CD4-positive, alpha-beta T cell (primary cell): Measurements from ENCODE around the gene IQGAP2. TPM values are rescaled to one million over a fixed set of nuclear protein-coding genes. Genes with fewer than 3 reads are reported as not detected.

Source experiments
- ATAC-seq: fragments of 200-7000 bp; cut with Tn5 transposase; one replicate; pipeline ENCODE4 v1.10.0; 2022; ENCODE audit warnings: mild to moderate bottlenecking; ENCODE audit not compliant: poor library complexity
- CTCF ChIA-PET: fragments of 350-600 bp; sonication (Branson Sonifier 250); formaldehyde crosslinking; loops from one replicate; lab custom pipeline; 2021; ENCODE audit warnings: antibody characterized with exemption, inconsistent platforms; lab: Charles Lee
- POLR2A ChIA-PET: fragments of 350-600 bp; sonication (Branson Sonifier 250); formaldehyde crosslinking; loops from one replicate; lab custom pipeline; 2021; ENCODE audit warnings: antibody characterized with exemption, inconsistent platforms; lab: Charles Lee
- DNase-seq, 14 experiments: peaks; one replicate each; pipeline ENCODE4 v3.0.0-alpha.2; 2013 to 2020; ENCODE audit warnings: mixed read lengths in 2 of 14
- H3K27ac ChIP-seq, 2 donors: one replicate each; pipeline versions ENCODE4 v1.5.1 to v1.7.0; 2013; ENCODE audit warnings: low read length in 2 of 2, low read depth in 1 of 2, mild to moderate bottlenecking in 1 of 2
- H3K27me3 ChIP-seq, 2 experiments: 1 replicate in 1 of 2; 2 replicates in 1 of 2; pipeline versions ENCODE4 v1.6.1 to v1.7.0; 2013; ENCODE audit warnings: low read length in 2 of 2, control low read depth in 1 of 2, mild to moderate bottlenecking in 1 of 2, moderate library complexity in 1 of 2; ENCODE audit not compliant: insufficient read depth in 2 of 2, control insufficient read depth in 1 of 2
- H3K36me3 ChIP-seq: one replicate; pipeline ENCODE4 v1.6.1; 2013; ENCODE audit warnings: low read length, control low read depth; ENCODE audit not compliant: insufficient read depth
- H3K4me1 ChIP-seq: one replicate; pipeline ENCODE4 v1.6.1; 2013; ENCODE audit warnings: low read length, control low read depth; ENCODE audit not compliant: insufficient read depth
- H3K4me3 ChIP-seq: one replicate; pipeline ENCODE4 v1.5.1; 2013; ENCODE audit warnings: mild to moderate bottlenecking, low read length, moderate library complexity
- H3K9me3 ChIP-seq, 2 experiments: 1 replicate in 1 of 2; 2 replicates in 1 of 2; pipeline versions ENCODE4 v1.6.1 to v1.7.0; 2013; ENCODE audit warnings: low read length in 2 of 2, mild to moderate bottlenecking in 2 of 2, control low read depth in 1 of 2, moderate library complexity in 1 of 2; ENCODE audit not compliant: control insufficient read depth in 1 of 2, insufficient read depth in 1 of 2
- H3K27ac Mint-ChIP-seq: one replicate; pipeline ENCODE4 v1.8.0; 2020; ENCODE audit warnings: mixed read lengths
- H3K27me3 Mint-ChIP-seq: one replicate; pipeline ENCODE4 v1.8.0; 2021; ENCODE audit warnings: mixed read lengths
- H3K36me3 Mint-ChIP-seq: one replicate; pipeline ENCODE4 v1.8.0; 2021; ENCODE audit warnings: low read depth, mixed read lengths
- H3K4me1 Mint-ChIP-seq: one replicate; pipeline ENCODE4 v1.8.0; 2021; ENCODE audit warnings: low read depth, mixed read lengths
- H3K4me3 Mint-ChIP-seq: one replicate; pipeline ENCODE4 v1.8.0; 2020; ENCODE audit warnings: mild to moderate bottlenecking, mixed read lengths
- H3K9me3 Mint-ChIP-seq: one replicate; pipeline ENCODE4 v1.8.0; 2020; ENCODE audit warnings: mixed read lengths
- CTCF ChIP-seq: fragments of 200-600 bp; IDR thresholded peaks from one replicate; pipeline ENCODE4 v1.8.0; 2022; ENCODE audit warnings: antibody characterized with exemption, mild to moderate bottlenecking
- intact Hi-C, 2 experiments: fragments of 100-400 bp; cut with DNase I in 1 of 2; cut with micrococcal nuclease in 1 of 2; formaldehyde crosslinking; loops; one replicate each; pipeline versions ENCODE4 v1.15.1 to v1.9.0; 2023 to 2025; cut with DNase I, micrococcal nuclease
- total RNA-seq, 174 experiments: library from RNA in 2 of 174; stranded (reverse) in 2 of 174; gene quantifications; one replicate each; pipeline ENCODE4 v1.2.3 and lab custom pipeline; 2021 to 2026

IQGAP2 gene
- total RNA-seq, 2 experiments from 2014 or later: 58.8 TPM

GRCh38 chr5:76457674-76458485 lies 54.8 kb downstream of the IQGAP2 start:
- H3K4me1 ChIP-seq: peaks cover 8% of the 10 kb centered on the region
- no peak overlapping the region for H3K4me3 Mint-ChIP-seq
- no peak for DNase-seq
- no peaks in the 10 kb centered on the region for H3K9me3 ChIP-seq
- H3K4me3 ChIP-seq: no peak overlapping the region
- H3K27ac Mint-ChIP-seq: peak overlapping the region; percentile 2
- H3K27ac ChIP-seq: no peak overlapping the region
- H3K9me3 Mint-ChIP-seq: no peaks in the 10 kb centered on the region
- H3K36me3 Mint-ChIP-seq: peaks cover 67% of the 10 kb centered on the region
- no peaks in the 10 kb centered on the region for H3K27me3 Mint-ChIP-seq
- peaks cover 16% of the 10 kb centered on the region for H3K36me3 ChIP-seq
- H3K4me1 Mint-ChIP-seq: peaks cover 69% of the 10 kb centered on the region
- H3K27me3 ChIP-seq: no peaks in the 10 kb centered on the region
- intact Hi-C loops: no loop called here
- TF ChIP-seq CTCF: no peak
- ChIA-PET POLR2A (no interaction called here), CTCF (no interaction called here)
- no peak for ATAC-seq

DNA sequence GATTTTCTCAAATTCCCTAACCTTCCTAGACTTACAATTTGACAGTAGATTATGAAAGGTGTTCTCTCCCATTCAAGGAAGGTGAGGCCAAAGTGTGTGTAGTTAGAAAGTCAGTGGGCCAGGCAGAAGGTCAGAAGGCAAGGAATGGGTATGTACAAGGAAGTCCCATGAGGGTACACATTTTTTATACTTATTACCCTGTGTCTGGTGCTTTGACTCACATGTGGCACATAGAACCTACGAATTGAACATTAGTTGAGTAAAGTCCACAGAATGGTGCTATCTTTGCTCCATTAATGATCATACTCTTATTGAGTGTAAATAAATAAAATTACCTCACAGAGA lies 55.4 kb downstream of the IQGAP2 start:
- peak overlapping the region; percentile 2 for H3K27ac Mint-ChIP-seq
- H3K4me1 Mint-ChIP-seq: peaks cover 69% of the 10 kb centered on the region

DNA sequence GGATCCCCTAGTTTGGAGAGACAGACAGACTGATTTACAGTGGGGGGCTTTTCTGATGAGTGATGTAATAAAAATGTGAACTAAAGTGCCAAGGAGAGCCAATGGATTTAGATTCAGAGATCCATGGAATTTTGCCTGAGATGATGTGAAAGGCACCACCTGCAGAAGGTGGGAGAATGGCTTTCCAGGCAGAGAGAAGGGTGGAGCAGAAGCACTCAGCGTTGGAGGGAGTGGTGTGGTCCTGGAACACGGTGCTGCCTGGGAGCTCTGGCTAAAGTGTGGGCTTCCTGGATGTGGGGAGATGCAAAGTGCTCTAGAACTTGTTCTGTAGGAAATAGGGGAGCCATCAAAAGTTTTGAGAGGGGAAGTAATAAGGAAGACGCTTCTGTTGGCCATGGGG lies 57.0 kb downstream of the IQGAP2 start:
- no peak for TF ChIP-seq CTCF
- no peaks in the 10 kb centered on the region for H3K27me3 ChIP-seq
- H3K9me3 ChIP-seq: peaks cover 0 to 4% of the 10 kb centered on the region in 2 experiments
- H3K27me3 Mint-ChIP-seq: no peaks in the 10 kb centered on the region
- no peak for DNase-seq
- ATAC-seq: no peak
- H3K4me1 ChIP-seq: peaks cover 8% of the 10 kb centered on the region
- ChIA-PET CTCF (interaction anchor here (0.6 kb wide), 1 partner anchor 961 kb away, joined by 3 read pairs; no protein-coding TSS in a partner anchor), POLR2A (no interaction called here)
- intact Hi-C loops: no loop called here
- no peak overlapping the region for H3K27ac ChIP-seq
- H3K27ac Mint-ChIP-seq: peak overlapping the region; percentile 31
- no peak overlapping the region for H3K4me3 Mint-ChIP-seq
- H3K4me3 ChIP-seq: no peak overlapping the region
- peaks cover 23% of the 10 kb centered on the region for H3K36me3 ChIP-seq
- peaks cover 81% of the 10 kb centered on the region for H3K36me3 Mint-ChIP-seq
- H3K9me3 Mint-ChIP-seq: peaks cover 3% of the 10 kb centered on the region
- H3K4me1 Mint-ChIP-seq: peaks cover 63% of the 10 kb centered on the region

More for the DNA sequence above, 55.4 kb downstream of the IQGAP2 start:
- peaks cover 8% of the 10 kb centered on the region for H3K4me1 ChIP-seq
- no peaks in the 10 kb centered on the region for H3K27me3 ChIP-seq
- no peak for TF ChIP-seq CTCF
- intact Hi-C loops: no loop called here
- DNase-seq: no peak
- Mint-ChIP-seq H3K36me3 (peaks cover 72% of the 10 kb centered on the region), H3K27me3 (no peaks in the 10 kb centered on the region), H3K4me3 (no peak overlapping the region), H3K9me3 (no peaks in the 10 kb centered on the region)
- peaks cover 22% of the 10 kb centered on the region for H3K36me3 ChIP-seq
- ChIA-PET POLR2A (no interaction called here), CTCF (no interaction called here)
- H3K27ac ChIP-seq: no peak overlapping the region
- H3K4me3 ChIP-seq: no peak overlapping the region
- no peaks in the 10 kb centered on the region for H3K9me3 ChIP-seq
- no peak for ATAC-seq
